ENCODE data around the gene PARD6B. TPM values are rescaled to one million over a fixed set of nuclear protein-coding genes. Genes with fewer than 3 reads are reported as not detected.

The PARD6B gene
- total and polyA plus RNA-seq, 2 of the 13 experiments (the other 11 are each of a cell fraction or from before 2014, with no cell fraction given), result 6.9 to 22.2 TPM

GRCh38 chr20:50763550-50764458 lies 32.4 kb downstream of the PARD6B start (continued):
- TF ChIP-seq ARID4A (CRISPR knock-in tag; IDR thresholded peaks at IDR 0.05; ENCODE audit: borderline replicate concordance) (peak; percentile 67; the same call in 1 of the 2 replicates), ZNF770 (CRISPR knock-in tag; IDR thresholded peaks at IDR 0.05) (peak; percentile 90), ZNF101 (CRISPR knock-in tag; IDR thresholded peaks at IDR 0.05; ENCODE audit: borderline replicate concordance, low read depth) (0 out of 2 replicates have a peak, but pooled peaks have one; percentile 19), ZHX1 (CRISPR knock-in tag; IDR thresholded peaks at IDR 0.05; ENCODE audit: low read depth) (peak; percentile 77; the same call in 1 of the 2 replicates), ELF3 (CRISPR knock-in tag; IDR thresholded peaks at IDR 0.05) (peak; percentile 35; the same call in 1 of the 2 replicates), ZBTB43 (CRISPR knock-in tag; conservative IDR thresholded peaks at IDR 0.05) (peak; percentile 21), JARID2 (CRISPR knock-in tag; IDR thresholded peaks at IDR 0.05; ENCODE audit: insufficient replicate concordance) (peak; percentile 37), SIX1 (CRISPR knock-in tag; IDR thresholded peaks at IDR 0.05; ENCODE audit: borderline replicate concordance) (peak; percentile 95), ZNF556 (CRISPR knock-in tag; IDR thresholded peaks at IDR 0.05; ENCODE audit: borderline replicate concordance) (peak; percentile 55; the same call in 1 of the 2 replicates), THAP11 (CRISPR knock-in tag; IDR thresholded peaks at IDR 0.05) (0 out of 2 replicates have a peak, but pooled peaks have one; percentile 9), SAP130 (CRISPR knock-in tag; IDR thresholded peaks at IDR 0.05; ENCODE audit: low read depth) (peak; percentile 81), SP4 (CRISPR knock-in tag; IDR thresholded peaks at IDR 0.05) (peak; percentile 54; the same call in 1 of the 2 replicates), IKZF5 (CRISPR knock-in tag; IDR thresholded peaks at IDR 0.05) (peak; percentile 73; the same call in 1 of the 2 replicates)

Data from HepG2 (cell line).